Subcutaneous abdominal adipose tissue (tissue), 5 donors: ENCODE results near the gene TCERG1L.

Experiments
- H3K27ac ChIP-seq: one replicate; pipeline ENCODE4 v1.7.0; 2013; ENCODE audit warnings: low read depth, mild to moderate bottlenecking, inconsistent platforms, low read length, moderate library complexity
- H3K27me3 ChIP-seq, 5 donors: one replicate each; pipeline ENCODE4 v1.7.0; 2013; ENCODE audit warnings: low read length in 5 of 5, inconsistent platforms in 1 of 5; ENCODE audit not compliant: control insufficient read depth in 5 of 5, insufficient read depth in 4 of 5
- H3K36me3 ChIP-seq, 5 donors: one replicate each; pipeline ENCODE4 v1.7.0; 2013; ENCODE audit warnings: low read length in 5 of 5; ENCODE audit not compliant: control insufficient read depth in 5 of 5, insufficient read depth in 5 of 5
- H3K4me1 ChIP-seq, 5 donors: one replicate each; pipeline ENCODE4 v1.7.0; 2013; ENCODE audit warnings: low read length in 5 of 5, mild to moderate bottlenecking in 3 of 5, moderate library complexity in 1 of 5; ENCODE audit not compliant: control insufficient read depth in 5 of 5, insufficient read depth in 5 of 5
- H3K4me3 ChIP-seq, 5 donors: one replicate each; pipeline ENCODE4 v1.7.0; 2013; ENCODE audit warnings: low read length in 5 of 5, low read depth in 1 of 5
- H3K9ac ChIP-seq, 5 donors: one replicate each; pipeline ENCODE4 v1.7.0; 2013; ENCODE audit warnings: low read length in 5 of 5, mild to moderate bottlenecking in 4 of 5, moderate library complexity in 3 of 5
- H3K9me3 ChIP-seq, 5 donors: one replicate each; pipeline ENCODE4 v1.7.0; 2013; ENCODE audit warnings: low read length in 5 of 5; ENCODE audit not compliant: control insufficient read depth in 5 of 5
- donor health status: healthy.
- donor health status: healthy.
- donor health status: healthy.
- donor health status: healthy.
- donor health status: healthy.

Gene TCERG1L

GRCh38 chr10:131205556-131205955, 106.0 kb downstream of the TCERG1L start:
- H3K27ac ChIP-seq, result no peak overlapping the region
- H3K27me3 ChIP-seq, result peaks cover 0 to 17% (median 5%) of the 10 kb centered on the region in 5 donors
- H3K4me1 ChIP-seq, result no peaks in the 10 kb centered on the region
- H3K9ac ChIP-seq, result no peak overlapping the region
- no peaks in the 10 kb centered on the region for H3K36me3 ChIP-seq
- H3K9me3 ChIP-seq, result no peaks in the 10 kb centered on the region
- no peak overlapping the region for H3K4me3 ChIP-seq

- no peak overlapping the region for H3K27ac ChIP-seq
- no peaks in the 10 kb centered on the region for H3K9me3 ChIP-seq
- peaks cover 0 to 18% (median 8%) of the 10 kb centered on the region in 5 donors for H3K27me3 ChIP-seq
- H3K9ac ChIP-seq, result no peak overlapping the region
- no peaks in the 10 kb centered on the region for H3K4me1 ChIP-seq
- H3K4me3 ChIP-seq, result no peak overlapping the region
- H3K36me3 ChIP-seq, result no peaks in the 10 kb centered on the region
These were observed 106.9 kb downstream of the TCERG1L start for GRCh38 chr10:131204406-131205152.

- no peaks in the 10 kb centered on the region for H3K36me3 ChIP-seq
- H3K4me3 ChIP-seq, result no peak overlapping the region
- H3K9me3 ChIP-seq, result no peaks in the 10 kb centered on the region
- H3K27ac ChIP-seq, result no peak overlapping the region
- no peak overlapping the region for H3K9ac ChIP-seq
- H3K4me1 ChIP-seq, result no peaks in the 10 kb centered on the region
- peaks cover 0 to 23% (median 8%) of the 10 kb centered on the region in 5 donors for H3K27me3 ChIP-seq
These were observed 107.8 kb downstream of the TCERG1L start for GRCh38 chr10:131203456-131204357.

- Histone ChIP-seq H3K4me3 (no peak overlapping the region), H3K9ac (no peak overlapping the region), H3K36me3 (no peaks in the 10 kb centered on the region), H3K27ac (no peak overlapping the region), H3K4me1 (no peaks in the 10 kb centered on the region), H3K27me3 (peaks cover 0 to 25% (median 8%) of the 10 kb centered on the region in 5 donors), H3K9me3 (no peaks in the 10 kb centered on the region)
These were observed 108.5 kb downstream of the TCERG1L start for GRCh38 chr10:131202990-131203389.

GRCh38 chr10:131201741-131202515, 109.6 kb downstream of the TCERG1L start:
- no peaks in the 10 kb centered on the region for H3K4me1 ChIP-seq
- H3K9ac ChIP-seq, result no peak overlapping the region
- no peak overlapping the region for H3K27ac ChIP-seq

GRCh38 chr10:131200856-131201470, 110.6 kb downstream of the TCERG1L start:
- H3K9ac ChIP-seq, result no peak overlapping the region
- no peaks in the 10 kb centered on the region for H3K36me3 ChIP-seq
- H3K4me1 ChIP-seq, result no peaks in the 10 kb centered on the region
- no peak overlapping the region for H3K27ac ChIP-seq
- no peaks in the 10 kb centered on the region for H3K9me3 ChIP-seq
- H3K4me3 ChIP-seq, result no peak overlapping the region
- H3K27me3 ChIP-seq, result peaks cover 0 to 16% (median 4%) of the 10 kb centered on the region in 5 donors

More at GRCh38 chr10:131201741-131202515, 109.6 kb downstream of the TCERG1L start:
- Histone ChIP-seq H3K36me3 (no peaks in the 10 kb centered on the region), H3K9me3 (no peaks in the 10 kb centered on the region), H3K4me3 (no peak overlapping the region), H3K27me3 (peaks cover 0 to 21% (median 8%) of the 10 kb centered on the region in 5 donors)

GRCh38 chr10:131199646-131200045, 111.9 kb downstream of the TCERG1L start:
- no peaks in the 10 kb centered on the region for H3K9me3 ChIP-seq
- H3K9ac ChIP-seq, result no peak overlapping the region
- no peaks in the 10 kb centered on the region for H3K36me3 ChIP-seq
- H3K27me3 ChIP-seq, result peaks cover 0 to 15% (median 4%) of the 10 kb centered on the region in 5 donors
- H3K4me1 ChIP-seq, result no peaks in the 10 kb centered on the region
- no peak overlapping the region for H3K4me3 ChIP-seq
- no peak overlapping the region for H3K27ac ChIP-seq

- Histone ChIP-seq H3K9me3 (no peaks in the 10 kb centered on the region), H3K9ac (no peak overlapping the region), H3K27me3 (peaks cover 0 to 15% (median 4%) of the 10 kb centered on the region in 5 donors), H3K27ac (no peak overlapping the region), H3K4me1 (no peaks in the 10 kb centered on the region), H3K36me3 (no peaks in the 10 kb centered on the region), H3K4me3 (no peak overlapping the region)
These were observed 112.7 kb downstream of the TCERG1L start for GRCh38 chr10:131198843-131199242.

GRCh38 chr10:131198401-131198800, 113.1 kb downstream of the TCERG1L start:
- H3K36me3 ChIP-seq, result no peaks in the 10 kb centered on the region
- H3K27ac ChIP-seq, result no peak overlapping the region
- no peak overlapping the region for H3K4me3 ChIP-seq
- H3K27me3 ChIP-seq, result peaks cover 0 to 15% (median 4%) of the 10 kb centered on the region in 5 donors
- no peak overlapping the region for H3K9ac ChIP-seq
- no peaks in the 10 kb centered on the region for H3K4me1 ChIP-seq
- H3K9me3 ChIP-seq, result no peaks in the 10 kb centered on the region
